ENCODE data around the gene ZNF638. TPM values are rescaled to one million over a fixed set of nuclear protein-coding genes. Genes with fewer than 3 reads are reported as not detected.
"Not testable (repeated sequence)": the region's sequence is repeated elsewhere in the genome, so short reads cannot be mapped to it uniquely, and the experiment has no call there.

The ZNF638 gene
- total RNA-seq, 1 donor from 2014 or later: 97.1 TPM

DNA sequence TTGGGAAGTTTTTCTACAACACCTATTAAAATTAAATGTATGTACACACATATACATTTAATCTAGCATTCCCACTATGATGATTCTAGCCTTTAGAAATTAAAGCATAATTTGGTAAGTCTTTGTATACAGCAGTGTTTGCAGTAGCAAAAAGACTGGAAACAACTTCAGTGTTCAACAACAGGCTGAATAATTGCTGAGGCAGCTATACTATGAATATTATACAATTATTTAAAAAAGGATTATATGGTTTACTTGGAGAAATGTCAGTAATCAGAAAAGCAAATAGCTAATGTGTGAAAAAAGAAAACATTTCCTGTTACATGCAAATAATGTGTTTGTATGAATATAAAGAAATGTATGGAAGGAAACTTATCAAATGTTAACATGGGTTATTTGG is 1.4 kb upstream of the ZNF638 start:
- intact Hi-C loops (cut with micrococcal nuclease): no loop called here
- peaks cover 5% of the 10 kb centered on the region for H3K9me3 ChIP-seq (replicated peaks)
- no peak overlapping the region for H3K4me3 ChIP-seq
- H3K27ac ChIP-seq (replicated peaks): no peak overlapping the region
- H3K36me3 ChIP-seq: peaks cover 3% of the 10 kb centered on the region
- DNase-seq: no peak
- TF ChIP-seq, protein P1, sequence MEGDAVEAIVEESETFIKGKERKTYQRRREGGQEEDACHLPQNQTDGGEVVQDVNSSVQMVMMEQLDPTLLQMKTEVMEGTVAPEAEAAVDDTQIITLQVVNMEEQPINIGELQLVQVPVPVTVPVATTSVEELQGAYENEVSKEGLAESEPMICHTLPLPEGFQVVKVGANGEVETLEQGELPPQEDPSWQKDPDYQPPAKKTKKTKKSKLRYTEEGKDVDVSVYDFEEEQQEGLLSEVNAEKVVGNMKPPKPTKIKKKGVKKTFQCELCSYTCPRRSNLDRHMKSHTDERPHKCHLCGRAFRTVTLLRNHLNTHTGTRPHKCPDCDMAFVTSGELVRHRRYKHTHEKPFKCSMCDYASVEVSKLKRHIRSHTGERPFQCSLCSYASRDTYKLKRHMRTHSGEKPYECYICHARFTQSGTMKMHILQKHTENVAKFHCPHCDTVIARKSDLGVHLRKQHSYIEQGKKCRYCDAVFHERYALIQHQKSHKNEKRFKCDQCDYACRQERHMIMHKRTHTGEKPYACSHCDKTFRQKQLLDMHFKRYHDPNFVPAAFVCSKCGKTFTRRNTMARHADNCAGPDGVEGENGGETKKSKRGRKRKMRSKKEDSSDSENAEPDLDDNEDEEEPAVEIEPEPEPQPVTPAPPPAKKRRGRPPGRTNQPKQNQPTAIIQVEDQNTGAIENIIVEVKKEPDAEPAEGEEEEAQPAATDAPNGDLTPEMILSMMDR (IDR thresholded peaks at IDR 0.05; ENCODE audit: borderline replicate concordance): no peak
- no peaks in the 10 kb centered on the region for H3K27me3 ChIP-seq (ENCODE audit: low read depth)
- peaks cover 57% of the 10 kb centered on the region for H3K4me1 ChIP-seq

DNA sequence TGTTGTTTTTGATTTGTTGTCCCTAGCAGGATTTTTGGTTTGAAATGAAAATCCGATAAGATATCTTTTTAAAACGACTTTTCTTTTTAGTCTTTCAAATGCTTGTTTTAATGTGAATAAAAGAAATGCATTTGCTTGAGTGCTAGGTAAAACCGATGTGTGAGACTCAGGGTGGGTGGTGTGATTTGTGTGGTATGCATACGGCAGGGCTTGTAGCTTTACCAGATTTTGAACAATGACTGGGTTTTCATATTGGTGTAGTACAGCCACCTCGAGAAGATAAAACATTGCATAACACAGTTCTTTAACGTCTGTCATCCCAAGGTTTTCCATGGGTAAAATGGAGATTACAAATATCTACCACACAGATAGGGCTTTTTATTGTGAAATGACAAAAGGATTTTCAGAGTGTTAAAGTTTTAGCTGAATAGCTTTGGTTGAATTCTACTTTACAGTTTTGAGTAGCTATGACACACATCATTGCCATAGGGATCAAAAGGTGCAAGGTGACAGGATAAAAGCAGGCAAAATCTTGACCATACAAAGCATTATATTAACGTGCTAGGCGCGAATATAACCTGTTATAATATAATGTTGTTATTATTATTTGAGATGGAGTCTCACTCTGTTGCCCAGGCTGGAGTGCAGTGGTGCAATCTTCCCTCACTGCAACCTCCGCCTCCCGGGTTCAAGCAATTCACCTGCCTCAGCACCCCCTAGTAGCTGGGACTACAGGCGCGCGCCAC is 824 bp upstream of the ZNF638 start:
- no peak for DNase-seq
- Histone ChIP-seq H3K27ac (replicated peaks) (peak overlapping the region; percentile 94), H3K4me3 (peak overlapping the region; percentile 97), H3K9me3 (replicated peaks) (peaks cover 5% of the 10 kb centered on the region), H3K27me3 (ENCODE audit: low read depth) (no peaks in the 10 kb centered on the region), H3K36me3 (peaks cover 3% of the 10 kb centered on the region), H3K4me1 (peaks cover 57% of the 10 kb centered on the region)
- TF ChIP-seq, protein P1 (IDR thresholded peaks at IDR 0.05; ENCODE audit: borderline replicate concordance): no peak
- intact Hi-C loops (cut with micrococcal nuclease): no loop called here

GRCh38 chr2:71331331-71331580 is 326 bp upstream of the ZNF638 start:
- H3K36me3 ChIP-seq; intact Hi-C loops (cut with micrococcal nuclease); DNase-seq; H3K27me3 ChIP-seq (ENCODE audit: low read depth); H3K9me3 ChIP-seq (replicated peaks): not testable (repeated sequence)
- peaks cover 62% of the 10 kb centered on the region for H3K4me1 ChIP-seq
- peak overlapping the region; percentile 94 for H3K27ac ChIP-seq (replicated peaks)
- peak overlapping the region; percentile 97 for H3K4me3 ChIP-seq

DNA sequence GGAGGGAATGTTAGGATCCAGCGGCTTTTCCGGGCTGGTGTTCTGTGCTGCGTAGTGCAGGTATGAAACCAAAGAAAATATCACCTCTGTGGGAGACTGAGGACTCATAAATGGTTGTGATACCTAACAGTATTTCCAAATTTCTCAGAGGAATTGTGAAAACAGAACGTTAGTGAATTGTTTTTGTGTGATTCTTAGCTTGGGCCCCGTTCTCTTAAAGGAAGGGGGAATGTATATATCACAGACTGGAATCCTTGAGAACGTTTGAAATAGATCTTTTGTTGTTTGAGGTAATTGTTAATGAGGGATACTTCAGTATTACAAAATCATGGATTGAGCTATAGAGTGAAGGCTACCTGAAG is 834 bp downstream of the ZNF638 start:
- Histone ChIP-seq H3K4me1 (peaks cover 74% of the 10 kb centered on the region), H3K9me3 (replicated peaks) (no peaks in the 10 kb centered on the region), H3K4me3 (peak overlapping the region; percentile 97), H3K36me3 (peaks cover 3% of the 10 kb centered on the region), H3K27ac (replicated peaks) (peak overlapping the region; percentile 94), H3K27me3 (ENCODE audit: low read depth) (no peaks in the 10 kb centered on the region)
- intact Hi-C loops (cut with micrococcal nuclease): no loop called here
- DNase-seq: no peak
- TF ChIP-seq, protein P1 (IDR thresholded peaks at IDR 0.05; ENCODE audit: borderline replicate concordance): no peak

DNA sequence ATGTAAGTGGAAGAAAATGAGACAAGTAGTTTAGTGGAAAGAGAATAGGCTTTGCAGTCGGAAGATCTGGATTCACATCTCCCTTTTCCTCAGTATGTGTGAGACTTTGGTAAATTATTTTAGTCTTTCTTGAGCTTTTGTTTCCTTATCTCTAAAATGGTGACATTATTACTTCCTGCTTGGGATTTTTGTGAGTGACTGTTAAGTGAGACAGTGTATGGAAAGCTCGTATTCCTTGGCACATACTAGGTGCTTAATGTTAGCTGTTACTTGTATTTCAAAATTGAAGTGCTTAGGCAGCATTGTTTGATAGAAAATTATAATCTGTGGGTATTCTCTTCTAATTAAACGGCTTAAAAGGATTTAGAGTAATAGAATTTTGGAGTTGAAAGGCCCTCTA is 2.0 kb downstream of the ZNF638 start:
- H3K27ac ChIP-seq (replicated peaks): no peak overlapping the region
- H3K4me1 ChIP-seq: peaks cover 75% of the 10 kb centered on the region
- intact Hi-C loops (cut with micrococcal nuclease): no loop called here

GRCh38 chr2:71336384-71336783 is 4.8 kb downstream of the ZNF638 start:
- H3K4me1 ChIP-seq: peaks cover 98% of the 10 kb centered on the region
- TF ChIP-seq, protein P1 (IDR thresholded peaks at IDR 0.05; ENCODE audit: borderline replicate concordance): no peak
- H3K27me3 ChIP-seq (ENCODE audit: low read depth): no peaks in the 10 kb centered on the region
- peak overlapping the region; percentile 31 for H3K4me3 ChIP-seq
- intact Hi-C loops (cut with micrococcal nuclease): no loop called here
- no peaks in the 10 kb centered on the region for H3K9me3 ChIP-seq (replicated peaks)
- peaks cover 3% of the 10 kb centered on the region for H3K36me3 ChIP-seq
- H3K27ac ChIP-seq (replicated peaks): peak overlapping the region; percentile 47
- DNase-seq: no peak

More for the DNA sequence above, 2.0 kb downstream of the ZNF638 start:
- H3K4me3 ChIP-seq: peak overlapping the region; percentile 97
- no peak for DNase-seq
- peaks cover 3% of the 10 kb centered on the region for H3K36me3 ChIP-seq
- no peaks in the 10 kb centered on the region for H3K27me3 ChIP-seq (ENCODE audit: low read depth)
- H3K9me3 ChIP-seq (replicated peaks): no peaks in the 10 kb centered on the region
- TF ChIP-seq, protein P1 (IDR thresholded peaks at IDR 0.05; ENCODE audit: borderline replicate concordance): no peak

Measured in left ventricle myocardium inferior (tissue), 1 donor.